ENCODE data around the gene ESD.
"Not testable (repeated sequence)": the region's sequence is repeated elsewhere in the genome, so short reads cannot be mapped to it uniquely, and the experiment has no call there.

The ESD gene

GRCh38 chr13:46761174-46761573, 35.8 kb downstream of the ESD start:
- CTCF ChIA-PET, result no interaction called here
- DNase-seq (ENCODE audit: low spot score), result no peak
- no peak for TF ChIP-seq CTCF (conservative IDR thresholded peaks at IDR 0.05; ENCODE audit: low read depth)
- no peak overlapping the region for H3K27ac ChIP-seq
- POLR2A ChIA-PET (ENCODE audit: low non-redundant PET), result no interaction called here

GRCh38 chr13:46759846-46760245, 37.1 kb downstream of the ESD start:
- no peak for TF ChIP-seq CTCF (conservative IDR thresholded peaks at IDR 0.05; ENCODE audit: low read depth)
- ChIA-PET POLR2A (ENCODE audit: low non-redundant PET) (no interaction called here), CTCF (no interaction called here)
- H3K27ac ChIP-seq, result no peak overlapping the region
- no peak for DNase-seq (ENCODE audit: low spot score)

- ChIA-PET POLR2A (ENCODE audit: low non-redundant PET) (no interaction called here), CTCF (interaction anchor here (0.6 kb wide), 1 partner anchor 58 kb away, joined by 4 read pairs; no protein-coding TSS in a partner anchor)
- TF ChIP-seq CTCF (conservative IDR thresholded peaks at IDR 0.05; ENCODE audit: low read depth), result no peak
- H3K27ac ChIP-seq, result no peak overlapping the region
- no peak for DNase-seq (ENCODE audit: low spot score)
These were observed 39.3 kb downstream of the ESD start for GRCh38 chr13:46757640-46758039.

- TF ChIP-seq CTCF (conservative IDR thresholded peaks at IDR 0.05; ENCODE audit: low read depth), result no peak
- CTCF ChIA-PET, result interaction anchor here (0.6 kb wide), 1 partner anchor 723 kb away, joined by 3 read pairs; no protein-coding TSS in a partner anchor
- POLR2A ChIA-PET (ENCODE audit: low non-redundant PET), result no interaction called here
- no peak overlapping the region for H3K27ac ChIP-seq
- DNase-seq (ENCODE audit: low spot score), result no peak
These were observed 40.0 kb downstream of the ESD start for GRCh38 chr13:46756977-46757376.

GRCh38 chr13:46755508-46755907, 41.5 kb downstream of the ESD start:
- POLR2A ChIA-PET (ENCODE audit: low non-redundant PET); H3K27ac ChIP-seq; DNase-seq (ENCODE audit: low spot score); CTCF ChIA-PET: not testable (repeated sequence)

GRCh38 chr13:46754812-46755211, 42.1 kb downstream of the ESD start:
- DNase-seq (ENCODE audit: low spot score), result no peak
- no peak for TF ChIP-seq CTCF (conservative IDR thresholded peaks at IDR 0.05; ENCODE audit: low read depth)
- ChIA-PET CTCF (no interaction called here), POLR2A (ENCODE audit: low non-redundant PET) (no interaction called here)
- H3K27ac ChIP-seq, result no peak overlapping the region

GRCh38 chr13:46753917-46754316, 43.0 kb downstream of the ESD start:
- ChIA-PET CTCF (no interaction called here), POLR2A (ENCODE audit: low non-redundant PET) (no interaction called here)
- H3K27ac ChIP-seq, result no peak overlapping the region
- no peak for TF ChIP-seq CTCF (conservative IDR thresholded peaks at IDR 0.05; ENCODE audit: low read depth)
- DNase-seq (ENCODE audit: low spot score), result no peak

All from RWPE1 (cell line).